Peyer's patch (tissue), 4 donors: ENCODE measurements around the gene KCNE1. TPM values are rescaled to one million over a fixed set of nuclear protein-coding genes. Genes with fewer than 3 reads are reported as not detected.

Experiments
- DNase-seq, 3 donors: peaks; one replicate each; pipeline ENCODE4 v3.0.0-alpha.2; 2017 to 2019
- H3K27ac ChIP-seq, 4 donors: fragments of 200-600 bp; sonication (generic); one replicate each; pipeline ENCODE4 v1.5.1; 2016 to 2019
- H3K27me3 ChIP-seq, 2 donors: fragments of 200-600 bp; sonication (generic); one replicate each; pipeline ENCODE4 v1.5.1; 2019
- H3K36me3 ChIP-seq, 3 donors: fragments of 200-600 bp; sonication (generic); one replicate each; pipeline ENCODE4 v1.5.1; 2016 to 2019
- H3K4me1 ChIP-seq, 4 donors: fragments of 200-600 bp; sonication (generic); one replicate each; pipeline ENCODE4 v1.5.1; 2016 to 2019
- H3K4me3 ChIP-seq, 4 donors: fragments of 200-600 bp; sonication (generic); 1 replicate in 3 of 4; 2 replicates in 1 of 4; pipeline ENCODE4 v1.5.1; 2016 to 2019; ENCODE audit warnings: mild to moderate bottlenecking in 1 of 4
- H3K9me3 ChIP-seq, 4 donors: fragments of 200-600 bp; sonication (generic); one replicate each; pipeline ENCODE4 v1.5.1; 2016 to 2019; ENCODE audit warnings: mild to moderate bottlenecking in 1 of 4
- CTCF ChIP-seq, 6 experiments: fragments of 450-650 bp in 4 of 6; fragments of 200-600 bp in 2 of 6; sonication (generic) in 1 of 6; IDR thresholded peaks; one replicate each; pipeline ENCODE4 v1.5.1; 2017 to 2019; ENCODE audit warnings: antibody characterized with exemption in 6 of 6, mild to moderate bottlenecking in 3 of 6, moderate library complexity in 1 of 6
- POLR2A ChIP-seq, 2 donors: fragments of 450-650 bp; IDR thresholded peaks; one replicate each; pipeline ENCODE4 v1.5.1; 2017; ENCODE audit warnings: antibody characterized with exemption in 2 of 2, mild to moderate bottlenecking in 2 of 2, moderate library complexity in 2 of 2
- total RNA-seq, 4 donors: library from RNA; depleted of rRNA; stranded (reverse); fragments of >200 nt; gene quantifications; one replicate each; pipeline ENCODE4 v1.1.0, GENCODE V29; 2016

The KCNE1 gene
- total RNA-seq, 4 donors from 2014 or later: 0.70 to 3.8 (median 1.7) TPM

- DNase-seq: no peak
- no peaks in the 10 kb centered on the region for H3K9me3 ChIP-seq
- H3K27ac ChIP-seq: no peak overlapping the region
- no peaks in the 10 kb centered on the region for H3K4me1 ChIP-seq
- TF ChIP-seq CTCF (IDR thresholded peaks at IDR 0.05) (no peak), POLR2A (IDR thresholded peaks at IDR 0.05) (no peak)
- no peaks in the 10 kb centered on the region for H3K27me3 ChIP-seq
- H3K4me3 ChIP-seq: no peak overlapping the region
- H3K36me3 ChIP-seq: peaks cover 0 to 15% (median 0%) of the 10 kb centered on the region in 3 donors
These were observed 1.2 kb upstream of the KCNE1 start for GRCh38 chr21:34513129-34513675.

GRCh38 chr21:34511181-34511580 is 829 bp downstream of the KCNE1 start:
- TF ChIP-seq CTCF (IDR thresholded peaks at IDR 0.05): no peak
- TF ChIP-seq POLR2A (IDR thresholded peaks at IDR 0.05): no peak
- no peak for DNase-seq
- Histone ChIP-seq H3K27ac (no peak overlapping the region), H3K36me3 (peaks cover 0 to 3% (median 0%) of the 10 kb centered on the region in 3 donors), H3K4me3 (no peak overlapping the region), H3K4me1 (no peaks in the 10 kb centered on the region), H3K27me3 (no peaks in the 10 kb centered on the region), H3K9me3 (no peaks in the 10 kb centered on the region)

DNA sequence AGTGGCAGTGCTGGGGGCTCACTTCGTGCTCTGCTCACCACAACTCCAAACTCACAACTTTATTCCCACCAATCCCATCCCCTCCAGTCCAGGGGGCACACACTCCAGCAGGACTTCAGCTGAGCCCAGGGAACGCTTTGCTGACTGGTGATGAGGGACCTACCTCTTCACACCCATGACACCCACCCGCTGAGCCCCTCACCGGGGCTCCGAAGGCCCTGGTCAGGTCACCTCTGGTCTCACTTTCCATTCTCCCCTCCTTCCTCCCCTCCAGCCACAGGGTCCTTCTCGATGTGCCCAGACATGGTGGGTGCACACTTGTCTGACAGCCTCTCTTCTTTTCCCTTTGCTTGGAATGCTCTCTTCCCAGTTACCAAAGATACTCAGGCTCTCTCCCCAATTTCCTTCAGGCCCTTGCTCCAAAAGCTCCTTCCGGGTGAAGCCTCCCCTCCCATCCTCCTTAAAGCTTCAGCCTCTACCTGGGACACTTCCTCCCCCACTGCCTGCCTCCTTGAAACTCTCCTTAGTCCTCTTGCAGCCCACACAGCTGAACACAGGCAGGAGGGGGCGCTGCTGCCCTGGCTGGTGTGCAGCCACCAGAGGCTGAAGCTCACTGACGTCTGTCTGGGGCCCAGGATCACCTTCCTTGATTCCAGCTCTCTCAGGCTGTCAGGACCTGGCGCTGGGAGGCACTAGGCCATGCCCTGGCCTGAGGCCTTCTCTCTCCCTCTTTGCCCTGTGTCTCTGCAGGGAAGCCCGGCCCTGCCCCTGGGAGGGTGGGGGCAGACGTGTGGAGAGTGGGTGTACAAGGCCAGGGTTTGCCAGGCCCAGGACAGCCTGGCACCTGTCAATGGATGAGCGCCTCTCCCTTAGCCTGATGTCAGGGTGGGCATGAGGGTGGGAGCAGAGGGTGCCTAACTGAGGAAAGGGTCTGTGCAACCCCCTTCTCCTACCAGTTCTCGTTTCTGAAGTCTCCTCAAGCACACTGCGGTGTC is 1.6 kb downstream of the KCNE1 start:
- Histone ChIP-seq H3K27ac (no peak overlapping the region), H3K9me3 (no peaks in the 10 kb centered on the region), H3K4me3 (peak overlapping the region in 1 of 4 donors; percentile 2), H3K27me3 (no peaks in the 10 kb centered on the region), H3K36me3 (no peaks in the 10 kb centered on the region), H3K4me1 (no peaks in the 10 kb centered on the region)
- TF ChIP-seq POLR2A (IDR thresholded peaks at IDR 0.05) (no peak), CTCF (IDR thresholded peaks at IDR 0.05) (peak in 5 of 6 experiments; percentile 18 to 95 (median 92))
- DNase-seq: peak in 2 of 3 donors; percentile 89

- no peak for DNase-seq
- TF ChIP-seq CTCF (IDR thresholded peaks at IDR 0.05) (peak in 3 of 6 experiments; percentile 26 to 37 (median 29)), POLR2A (IDR thresholded peaks at IDR 0.05) (no peak)
- H3K27me3 ChIP-seq: no peaks in the 10 kb centered on the region
- H3K4me1 ChIP-seq: no peaks in the 10 kb centered on the region
- H3K9me3 ChIP-seq: no peaks in the 10 kb centered on the region
- no peak overlapping the region for H3K27ac ChIP-seq
- H3K4me3 ChIP-seq: no peak overlapping the region
- H3K36me3 ChIP-seq: no peaks in the 10 kb centered on the region
These were observed 2.9 kb downstream of the KCNE1 start for GRCh38 chr21:34509151-34509550.

DNA sequence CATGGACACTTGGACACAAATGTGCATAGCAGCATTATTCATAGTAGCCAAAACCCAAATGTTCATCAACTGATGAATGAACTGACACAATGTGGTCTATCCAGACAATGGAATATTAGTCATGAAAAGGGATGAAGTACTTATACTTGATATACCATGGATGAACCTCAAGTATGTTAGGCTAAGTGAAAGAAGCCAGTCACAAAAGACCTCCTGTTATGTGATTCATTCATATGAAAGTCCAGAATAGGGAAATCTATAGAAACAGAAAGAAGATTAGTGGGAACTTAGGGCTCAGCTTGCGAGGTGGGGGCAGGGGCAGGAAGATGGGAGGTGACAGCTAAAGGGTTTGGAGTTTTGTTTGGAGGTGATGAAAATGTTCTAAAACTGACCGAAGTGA is 7.4 kb downstream of the KCNE1 start:
- Histone ChIP-seq H3K27me3 (no peaks in the 10 kb centered on the region), H3K4me1 (no peaks in the 10 kb centered on the region), H3K27ac (no peak overlapping the region), H3K4me3 (no peak overlapping the region), H3K9me3 (no peaks in the 10 kb centered on the region), H3K36me3 (no peaks in the 10 kb centered on the region)
- TF ChIP-seq CTCF (IDR thresholded peaks at IDR 0.05) (no peak), POLR2A (IDR thresholded peaks at IDR 0.05) (no peak)
- no peak for DNase-seq
